NCI-H2196 treated with DMSO at 0.1 percent for 48 hours (cell line): Measurements from ENCODE around the gene EFNA5.
"Not testable (repeated sequence)": the region's sequence is repeated elsewhere in the genome, so short reads cannot be mapped to it uniquely, and the experiment has no call there.

Source experiments
- DNase-seq: peaks from one replicate; lab custom pipeline; 2025; ENCODE audit not compliant: unreplicated experiment; lab: John Stamatoyannopoulos, UW

EFNA5 gene

DNA sequence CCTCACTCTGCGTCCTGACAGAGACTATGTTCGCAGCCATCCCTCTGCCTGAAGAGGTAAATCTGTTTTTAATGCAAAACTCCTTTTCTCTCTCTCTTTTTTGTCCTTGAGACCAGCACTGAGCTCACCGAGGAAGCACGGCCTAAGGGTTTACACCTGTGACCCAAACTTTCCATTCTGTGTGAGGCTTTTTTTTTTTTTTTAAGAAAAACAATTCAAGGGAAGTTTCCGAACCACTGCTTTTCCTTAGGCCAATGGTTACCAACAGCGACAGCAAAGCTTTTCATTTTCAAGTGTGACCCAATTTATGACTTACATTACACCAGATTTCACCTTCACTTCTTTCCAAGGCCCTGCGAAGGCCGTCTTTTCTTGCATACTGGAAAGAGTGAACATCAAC, 205.9 kb downstream of the EFNA5 start:
- DNase-seq = no peak

DNA sequence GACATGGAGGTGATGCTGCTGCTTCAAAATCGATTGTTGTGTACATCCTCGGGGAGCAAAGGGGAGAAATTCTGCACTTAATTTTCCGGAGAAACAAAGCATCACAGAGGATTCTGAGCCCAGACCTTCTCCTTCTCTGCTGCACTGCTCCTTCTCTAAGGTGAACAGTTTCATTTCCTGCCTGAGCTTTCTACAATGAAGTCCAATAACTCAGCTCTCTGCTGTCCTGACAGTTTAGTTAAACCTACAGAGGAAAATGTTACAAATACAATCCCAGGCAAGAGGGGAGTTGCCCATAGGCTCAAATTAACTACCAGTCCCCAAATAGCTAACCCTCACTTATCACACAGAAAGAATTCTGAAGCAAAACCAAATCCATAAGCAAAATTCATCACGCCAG, 206.3 kb downstream of the EFNA5 start:
- DNase-seq = no peak

DNA sequence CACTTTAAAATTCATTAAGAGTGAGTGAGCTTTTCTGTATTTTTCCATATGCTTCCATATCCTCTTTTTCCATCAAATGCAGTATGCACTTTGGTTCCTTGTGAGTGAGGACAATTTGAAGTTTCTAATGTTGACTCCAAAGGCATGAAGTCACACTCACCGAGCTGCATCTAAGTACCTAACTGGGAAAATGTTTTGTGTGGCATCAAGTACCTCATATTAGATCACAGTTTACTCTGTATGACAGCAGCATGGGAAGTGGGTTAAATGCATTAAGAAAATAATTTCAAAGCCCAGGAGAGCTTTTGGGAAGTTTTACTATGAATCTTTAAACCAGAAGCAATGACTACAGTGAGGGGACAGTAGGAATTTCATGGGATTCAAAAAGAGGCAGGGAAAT, 207.0 kb downstream of the EFNA5 start:
- DNase-seq = no peak

DNA sequence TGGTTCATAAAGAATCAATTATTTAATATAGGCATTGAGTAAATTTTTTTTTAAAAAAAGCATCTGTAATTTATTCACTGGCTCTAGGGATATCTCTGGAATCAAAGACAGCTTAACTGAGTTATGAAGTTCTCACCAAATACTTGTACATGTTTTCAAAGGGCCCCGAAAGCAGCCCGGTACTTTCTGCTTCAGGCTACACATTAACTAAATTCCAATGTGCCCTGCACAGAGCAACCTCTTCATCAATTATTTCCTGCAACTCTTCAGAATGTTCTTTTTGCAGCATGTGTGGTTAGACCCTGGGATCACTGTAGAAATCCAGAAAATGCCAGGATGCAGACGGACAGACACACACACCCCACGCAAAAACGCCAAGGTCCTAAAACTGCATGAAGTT, 209.0 kb downstream of the EFNA5 start:
- no peak for DNase-seq

DNA sequence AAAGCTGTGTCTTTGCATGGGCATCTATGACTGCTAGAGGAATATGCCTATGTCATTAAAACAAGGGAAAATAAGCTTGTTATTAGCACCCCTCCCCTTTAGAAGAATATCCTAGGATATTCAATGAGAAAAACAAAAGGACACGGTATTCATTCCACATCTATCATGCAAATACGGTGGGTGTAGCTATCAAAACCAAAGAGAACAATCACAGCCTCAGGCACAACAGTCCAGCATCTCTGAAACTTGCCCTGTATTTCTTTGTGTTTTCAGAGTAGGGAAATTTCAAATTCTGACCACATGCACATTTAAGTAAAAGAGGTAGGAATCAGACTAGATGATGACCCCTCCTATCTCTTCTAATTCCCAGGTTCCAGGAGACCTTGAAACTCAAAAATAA, 209.9 kb downstream of the EFNA5 start:
- DNase-seq = no peak

DNA sequence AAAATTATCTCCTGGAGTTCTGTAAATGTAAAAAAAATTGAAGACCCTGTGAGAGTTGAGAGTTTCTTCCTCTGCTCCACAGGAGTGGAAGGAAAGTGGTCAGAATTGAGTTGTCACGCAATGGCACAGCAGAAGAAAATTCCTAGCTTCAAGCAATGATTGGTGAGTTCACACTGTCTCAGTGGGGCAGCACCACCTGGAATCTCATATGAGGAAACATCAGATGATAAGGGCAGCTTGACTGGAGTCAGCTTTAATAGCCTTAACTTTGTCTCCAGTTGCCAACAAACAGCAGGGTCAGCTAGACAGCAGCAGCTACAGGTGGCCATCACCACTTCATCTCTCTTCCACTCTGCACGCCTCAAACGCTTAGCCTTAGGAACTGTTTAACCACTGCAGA, 211.1 kb downstream of the EFNA5 start:
- DNase-seq = no peak

DNA sequence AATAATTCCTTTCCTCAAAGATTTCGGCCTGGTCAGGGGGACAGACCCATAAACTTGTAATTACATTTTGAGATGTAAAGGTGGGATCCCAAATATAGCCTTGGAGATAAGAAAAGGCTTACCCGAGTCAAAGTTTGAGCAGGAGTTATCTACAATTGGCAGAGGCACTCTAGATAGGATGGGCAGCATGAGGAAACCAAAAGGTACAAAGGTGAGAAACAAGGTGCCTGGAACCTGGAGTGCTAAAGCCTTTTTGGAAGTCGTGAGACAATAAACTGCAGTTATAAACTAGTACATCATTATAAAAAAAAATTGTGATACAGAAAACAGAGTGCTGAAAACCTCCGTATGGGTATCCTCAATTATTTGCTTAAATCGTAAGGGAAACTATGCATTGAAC, 212.4 kb downstream of the EFNA5 start:
- no peak for DNase-seq

DNA sequence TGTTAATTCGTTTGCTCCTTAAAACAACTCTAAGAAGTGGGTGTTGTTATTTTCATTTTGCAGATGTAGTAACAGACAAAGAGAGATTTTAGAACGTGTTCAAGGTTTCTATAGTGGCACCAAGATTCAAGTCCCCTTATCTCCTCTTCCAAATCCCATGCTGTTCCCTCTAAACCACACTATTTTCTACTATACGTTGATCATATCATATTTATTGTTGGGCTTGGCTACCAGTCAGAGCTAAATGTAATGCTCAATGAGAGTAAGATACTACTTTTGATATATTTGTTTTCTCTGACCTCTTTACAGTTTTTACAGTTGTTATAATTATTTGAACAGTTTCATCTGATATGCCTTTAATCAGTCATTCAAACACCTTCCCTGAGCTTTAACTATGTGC, 212.9 kb downstream of the EFNA5 start:
- no peak for DNase-seq

DNA sequence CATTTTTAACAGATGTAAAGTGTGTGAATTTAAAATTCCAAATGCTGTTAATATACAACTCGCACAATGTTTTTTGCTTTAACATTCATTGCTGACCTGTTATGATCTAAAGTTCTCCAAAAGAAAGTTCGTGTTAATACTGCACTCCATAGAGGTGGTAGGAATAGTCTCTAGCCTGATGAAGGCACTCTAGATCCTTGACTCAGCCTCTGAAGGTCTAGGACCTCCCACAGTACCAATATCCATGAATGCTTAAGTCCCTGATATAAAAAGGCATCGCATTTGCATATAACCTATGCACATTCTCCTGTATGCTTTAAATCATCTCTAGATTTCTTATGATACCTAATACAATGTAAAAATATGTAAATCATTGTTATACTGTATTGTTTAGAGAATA, 213.6 kb downstream of the EFNA5 start:
- DNase-seq = no peak

DNA sequence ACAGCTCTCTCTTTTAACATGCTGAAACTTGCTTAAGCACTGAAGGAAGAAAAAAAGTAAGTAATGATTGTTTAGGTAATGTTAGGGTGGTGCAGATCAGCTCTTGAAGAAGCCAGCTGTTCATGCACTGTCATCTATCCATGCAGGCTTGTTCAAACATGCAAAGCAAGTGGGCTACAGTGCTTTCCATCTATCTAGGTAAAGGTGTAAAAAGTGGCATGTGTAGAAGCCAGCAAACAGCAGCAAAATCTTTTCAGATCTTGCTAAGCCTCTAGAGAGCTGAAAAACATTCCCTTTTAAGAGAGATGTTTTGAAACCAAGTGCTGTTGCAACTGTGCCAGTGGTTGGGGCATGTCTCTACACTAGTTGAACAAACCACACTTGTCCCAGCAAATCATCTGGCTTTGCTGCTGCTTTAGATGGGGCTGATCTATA, 214.4 kb downstream of the EFNA5 start:
- DNase-seq = no peak

DNA sequence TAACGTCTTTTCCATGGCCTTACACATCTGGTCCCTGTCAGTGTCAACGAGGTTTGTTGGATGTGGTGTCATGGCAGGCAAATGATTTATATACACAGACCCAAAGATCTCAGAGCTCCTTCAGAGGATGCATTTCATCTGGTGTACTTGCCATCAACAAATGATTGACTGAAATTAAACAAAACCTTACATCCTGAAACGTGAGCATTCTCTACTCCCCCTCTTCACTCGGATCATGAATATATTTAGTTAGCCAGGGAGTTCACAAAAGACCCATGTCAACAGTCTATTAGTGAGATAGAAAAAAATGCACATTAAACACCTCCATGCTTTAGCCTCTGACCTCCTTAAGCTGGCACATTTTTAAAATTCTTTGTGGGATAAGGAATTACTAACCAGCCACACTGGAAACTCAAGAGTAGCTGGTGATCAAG, 215.6 kb downstream of the EFNA5 start:
- no peak for DNase-seq

DNA sequence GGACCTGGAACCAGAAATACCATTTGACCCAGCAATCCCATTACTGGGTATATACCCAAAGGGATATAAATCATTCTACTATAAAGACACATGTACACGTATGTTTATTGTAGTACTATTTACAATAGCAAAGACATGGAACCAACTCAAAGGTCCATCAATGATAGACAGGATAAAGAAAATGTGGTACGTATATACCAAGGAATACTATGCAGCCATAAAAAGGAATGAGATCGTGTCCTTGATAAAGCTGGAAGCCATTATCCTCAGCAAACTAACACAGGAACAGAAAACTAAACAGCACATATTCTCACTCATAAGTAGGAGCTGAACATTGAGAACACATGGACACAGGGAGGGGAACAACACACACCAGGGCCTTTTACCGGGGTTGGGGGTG, 218.9 kb downstream of the EFNA5 start:
- not testable (repeated sequence) for DNase-seq

DNA sequence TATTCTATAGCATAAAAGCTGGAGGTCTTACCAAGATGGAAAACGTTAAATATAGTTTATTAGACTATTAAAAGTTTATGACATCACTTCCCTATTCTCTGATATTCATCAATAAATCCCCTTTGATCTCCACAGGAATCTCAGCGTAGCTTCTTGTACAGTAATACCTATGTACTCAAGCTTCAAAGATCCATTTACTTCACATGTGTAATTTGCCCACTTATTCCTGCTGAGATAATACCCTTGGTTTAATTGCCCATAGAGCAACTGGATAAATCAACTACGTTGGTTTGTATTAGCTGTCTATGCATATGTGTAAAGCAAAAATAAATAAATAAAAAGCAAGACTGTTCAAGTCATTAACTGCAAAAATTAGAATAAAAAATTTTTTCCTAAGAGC, 219.7 kb downstream of the EFNA5 start:
- DNase-seq = no peak

DNA sequence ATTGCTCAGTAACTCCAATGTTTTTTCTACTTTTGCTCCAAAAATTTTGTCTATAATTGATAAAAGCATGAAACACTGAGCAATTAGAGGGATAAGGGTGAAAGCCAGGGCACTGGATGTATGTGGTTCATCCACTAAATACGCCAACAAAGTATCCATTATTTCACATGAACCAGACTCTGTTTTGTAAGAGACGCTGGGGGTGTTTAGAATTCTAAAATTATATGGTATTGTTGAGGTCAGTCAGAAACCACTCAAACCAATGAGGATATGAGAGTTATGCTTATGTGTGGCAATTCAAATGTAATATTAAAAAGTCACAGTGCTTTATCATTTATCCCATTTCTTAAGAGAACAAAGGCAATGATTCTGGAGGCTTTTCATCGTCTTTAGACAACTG, 220.2 kb downstream of the EFNA5 start:
- no peak for DNase-seq

DNA sequence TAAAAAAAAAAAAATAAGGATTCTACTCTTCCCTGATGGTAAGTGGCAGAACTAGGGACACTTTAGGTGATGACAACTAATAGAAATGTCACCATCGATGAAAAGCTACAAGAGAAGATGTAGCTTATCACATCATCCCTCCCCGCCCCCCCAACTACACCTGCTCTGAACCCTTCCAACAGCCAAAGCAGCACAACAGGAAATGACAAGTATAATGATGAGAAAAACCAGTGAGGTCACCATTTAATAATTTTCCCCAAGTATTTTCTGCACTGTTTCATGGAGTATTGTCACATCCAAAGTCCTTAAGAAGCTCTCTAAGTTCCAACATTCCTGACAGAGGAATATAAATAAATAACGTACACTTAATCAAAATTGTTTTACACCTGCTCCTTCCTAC, 221.4 kb downstream of the EFNA5 start:
- no peak for DNase-seq

DNA sequence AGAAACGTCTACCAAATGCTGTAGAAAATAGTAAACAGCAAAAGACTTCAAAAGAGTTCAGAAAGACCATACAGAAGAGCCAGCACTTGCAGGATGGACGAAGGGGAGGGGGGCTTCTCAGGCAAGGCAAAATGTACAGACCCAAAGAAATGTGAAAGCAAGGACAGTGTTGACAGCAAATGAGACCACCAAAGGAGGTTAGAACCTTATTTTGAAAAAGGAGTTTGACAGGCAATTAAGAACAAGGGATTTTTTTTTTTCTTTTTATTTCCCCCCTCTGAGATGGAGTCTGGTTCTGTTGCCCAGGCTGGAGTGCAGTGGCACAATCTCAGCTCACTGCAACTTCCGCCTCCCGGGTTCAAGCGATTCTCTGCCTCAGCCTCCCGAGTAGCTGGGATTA, 223.2 kb downstream of the EFNA5 start:
- no peak for DNase-seq

DNA sequence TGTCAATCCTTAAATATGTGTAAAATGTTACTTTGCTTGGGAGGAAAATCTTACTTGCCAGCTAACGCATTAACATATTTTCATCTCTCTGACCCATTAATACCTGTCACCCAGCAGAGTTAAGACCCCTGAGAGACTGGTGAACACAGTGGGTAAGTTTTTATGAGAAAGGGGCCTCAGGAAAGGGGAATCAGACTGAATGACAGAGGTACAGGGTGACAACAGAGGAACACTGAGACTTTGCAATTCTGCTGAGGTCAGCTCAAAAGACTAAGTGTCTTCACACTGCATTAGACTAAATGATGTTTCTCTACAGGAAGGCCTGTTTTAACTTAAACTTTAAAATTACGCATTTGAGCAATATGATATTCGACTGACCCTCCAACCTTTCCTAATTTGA, 223.8 kb downstream of the EFNA5 start:
- DNase-seq = no peak

DNA sequence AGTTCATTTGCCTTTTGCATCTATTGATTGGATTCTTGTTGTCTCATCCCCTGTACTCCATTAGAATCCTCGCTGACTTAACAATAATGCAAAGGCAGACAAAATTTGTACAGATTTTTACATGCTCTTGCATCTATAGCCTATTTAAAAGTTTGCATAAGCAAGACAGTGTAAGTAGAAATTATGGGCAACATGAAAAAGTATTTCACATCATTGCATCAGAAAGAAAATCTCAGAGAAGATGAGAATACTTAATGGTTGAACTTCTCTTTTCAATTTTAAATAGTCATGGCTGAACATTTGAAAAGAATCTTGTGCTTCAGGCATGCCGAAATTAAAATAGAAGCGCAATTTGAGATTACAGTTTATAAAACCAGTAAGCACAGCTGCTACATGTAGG, 226.4 kb downstream of the EFNA5 start:
- DNase-seq = no peak

DNA sequence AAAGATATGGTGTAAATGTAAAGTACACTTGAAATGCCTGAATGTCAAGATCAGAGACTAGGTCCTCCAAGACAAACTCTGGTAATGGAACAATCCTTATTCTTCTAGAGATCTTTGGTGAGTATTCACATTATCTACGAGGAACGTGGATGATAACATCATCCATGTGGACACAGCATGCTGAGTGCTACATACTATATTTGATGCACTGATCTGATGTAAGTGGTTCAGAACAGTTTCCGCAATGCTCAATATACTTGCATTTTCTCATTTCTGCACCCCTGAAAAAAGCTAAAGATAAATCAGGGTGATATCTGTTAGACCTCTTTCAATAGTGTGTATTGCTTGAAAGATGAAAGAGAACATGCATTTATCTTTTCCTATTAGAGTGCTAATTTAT, 226.8 kb downstream of the EFNA5 start:
- DNase-seq = no peak

DNA sequence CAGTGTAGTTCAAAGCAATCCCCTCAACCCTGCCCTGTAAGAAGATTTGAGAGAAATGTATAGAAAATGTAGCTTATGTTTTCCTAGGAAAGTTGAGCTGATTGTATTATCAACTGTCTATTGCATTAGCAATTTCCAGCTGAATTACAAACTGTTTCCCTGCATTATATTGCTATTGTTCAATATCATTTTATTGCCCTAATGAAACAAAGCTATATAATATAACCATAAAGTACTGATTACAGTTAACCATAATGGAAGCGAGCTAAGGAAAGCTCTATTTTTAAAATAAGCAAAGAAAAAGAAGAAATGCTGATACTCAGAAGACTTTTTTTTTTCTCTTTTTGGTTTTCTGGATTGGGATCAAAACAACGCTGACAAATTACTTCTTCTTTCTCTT, 228.3 kb downstream of the EFNA5 start:
- no peak for DNase-seq

DNA sequence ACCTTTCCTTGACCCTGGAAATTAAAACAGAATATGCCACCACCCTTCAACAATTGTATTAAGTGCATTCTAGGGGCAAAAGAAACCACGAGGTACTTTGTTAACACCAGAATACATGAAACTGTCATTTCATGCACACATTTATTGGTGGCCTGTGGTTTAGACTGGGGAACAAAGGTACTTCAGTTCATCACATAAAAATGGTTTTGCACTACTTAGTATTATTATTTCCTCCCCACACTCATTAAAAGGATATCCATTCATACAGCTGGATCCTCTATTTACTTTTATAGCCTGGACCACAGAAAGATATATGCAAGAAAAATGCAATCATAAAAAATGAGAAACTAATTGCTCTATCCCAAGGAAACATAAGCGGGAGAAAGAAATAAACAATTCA, 230.9 kb downstream of the EFNA5 start:
- DNase-seq = no peak

DNA sequence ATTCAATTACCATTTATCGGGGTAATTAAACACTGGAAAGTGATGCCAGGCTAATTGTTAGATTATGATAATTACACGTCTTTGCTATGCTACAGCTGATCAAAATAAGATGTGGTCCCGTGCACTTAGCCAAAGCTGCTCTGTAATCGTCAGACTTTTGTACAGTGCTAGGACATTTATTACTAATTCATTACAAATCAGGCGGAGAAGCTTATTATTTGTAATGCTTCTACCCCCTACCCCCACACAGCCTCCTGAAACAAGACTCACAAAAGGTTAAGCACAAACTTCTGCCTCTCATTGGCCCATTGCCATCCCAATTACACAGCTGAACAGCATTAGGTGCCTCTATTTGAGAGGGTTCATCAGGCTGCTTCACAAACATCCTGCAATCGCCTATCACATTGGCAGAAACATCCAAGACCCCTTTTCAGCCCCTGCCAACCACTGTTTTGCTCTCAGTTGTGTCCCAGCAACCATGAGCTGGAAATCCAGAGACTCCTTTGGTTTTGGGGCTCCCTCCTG, 232.7 kb downstream of the EFNA5 start:
- DNase-seq = no peak

DNA sequence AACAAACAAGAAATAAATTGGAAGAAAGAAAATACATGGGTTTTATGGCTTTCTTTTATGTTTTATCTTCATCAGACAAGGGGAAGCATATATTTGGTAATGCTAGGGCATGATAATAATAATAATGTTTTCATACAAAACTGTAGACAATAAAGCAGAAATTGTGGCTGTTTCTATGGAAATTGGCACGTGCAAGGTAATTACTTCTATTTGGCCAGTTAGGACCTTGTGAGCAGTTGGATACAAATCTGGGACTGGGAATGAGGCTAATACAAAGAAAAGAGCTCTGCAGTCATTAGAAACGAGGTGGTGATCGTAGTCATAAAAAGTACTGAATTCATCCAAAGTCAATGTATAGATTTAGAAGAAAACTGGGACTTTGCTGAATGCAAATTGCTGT, 233.6 kb downstream of the EFNA5 start:
- DNase-seq = no peak

DNA sequence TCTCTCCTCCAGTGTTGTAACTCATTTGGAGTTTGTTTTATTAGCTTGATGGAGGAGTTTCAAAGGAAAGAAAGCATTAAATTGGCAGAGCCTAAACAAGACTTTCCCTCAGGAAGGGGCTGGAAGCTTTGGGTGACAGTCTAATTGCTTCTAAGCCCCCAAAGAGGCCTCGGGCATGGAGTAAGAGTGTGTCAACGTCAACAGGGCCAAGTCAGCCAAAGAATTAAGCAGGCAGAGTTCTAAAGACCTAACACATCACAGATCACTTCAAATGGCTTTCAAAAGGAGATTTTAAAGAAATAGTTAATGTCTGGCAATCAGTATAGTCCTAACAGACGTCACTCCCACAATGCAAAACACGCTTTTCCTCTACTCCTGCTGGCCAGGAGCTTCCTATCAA, 234.5 kb downstream of the EFNA5 start:
- DNase-seq = no peak
